Osteoblast (primary cell): ENCODE measurements around the gene FAM83G. TPM values are rescaled to one million over a fixed set of nuclear protein-coding genes. Genes with fewer than 3 reads are reported as not detected.
A peak's percentile ranks its signal among the peaks of the same experiment; 100 is the strongest.

ENCODE experiments used
- DNase-seq: peaks from one replicate; pipeline ENCODE4 v3.0.0; 2011; ENCODE audit warnings: low spot score, mixed read lengths; ENCODE audit not compliant: insufficient read length; ENCODE audit errors: missing footprints
- H2AFZ ChIP-seq: 2 replicates; pipeline ENCODE4 v1.6.0; 2011; ENCODE audit warnings: mild to moderate bottlenecking, low read length
- H3K27ac ChIP-seq: 2 replicates; pipeline ENCODE4 v1.5.1; 2011; ENCODE audit warnings: mild to moderate bottlenecking, low read depth, low read length, moderate library complexity
- H3K27me3 ChIP-seq: 2 replicates; pipeline ENCODE4 v1.6.0; 2012; ENCODE audit warnings: mild to moderate bottlenecking, control low read depth, inconsistent platforms, low read length, moderate library complexity; ENCODE audit not compliant: insufficient read depth
- H3K36me3 ChIP-seq: 2 replicates; pipeline ENCODE4 v1.5.1; 2011; ENCODE audit warnings: mild to moderate bottlenecking, low read length, control low read depth, moderate library complexity; ENCODE audit not compliant: insufficient read depth
- H3K4me1 ChIP-seq: 2 replicates; pipeline ENCODE4 v1.5.1; 2011; ENCODE audit warnings: mild to moderate bottlenecking, low read length, control low read depth, moderate library complexity; ENCODE audit not compliant: insufficient read depth
- H3K4me2 ChIP-seq: 2 replicates; pipeline ENCODE4 v1.6.0; 2011; ENCODE audit warnings: mild to moderate bottlenecking, low read length; ENCODE audit not compliant: insufficient read depth
- H3K4me3 ChIP-seq: fragments of 200-600 bp; sonication (generic); 3 replicates; pipeline ENCODE4 v1.5.1; 2012; ENCODE audit warnings: mild to moderate bottlenecking, low read length, inconsistent platforms; ENCODE audit not compliant: insufficient read depth
- H3K79me2 ChIP-seq: 2 replicates; pipeline ENCODE4 v1.6.0; 2012; ENCODE audit warnings: mild to moderate bottlenecking, low read length, control low read depth, inconsistent platforms; ENCODE audit not compliant: insufficient read depth
- H3K9me3 ChIP-seq: 2 replicates; pipeline ENCODE4 v1.5.1; 2011; ENCODE audit warnings: low read depth, low read length, control low read depth
- H4K20me1 ChIP-seq: 2 replicates; pipeline ENCODE4 v1.6.0; 2012; ENCODE audit warnings: mild to moderate bottlenecking, low read length, control low read depth; ENCODE audit not compliant: insufficient read depth
- total RNA-seq: library from RNA; depleted of rRNA; stranded (reverse); fragments of >200 nt; gene quantifications from 2 replicates; pipeline ENCODE4 v1.2.3, GENCODE V29; 2012
- TF ChIP-seq, protein P1 (sequence below): IDR thresholded peaks from 2 replicates; pipeline ENCODE4 v1.5.1; 2011; ENCODE audit warnings: mild to moderate bottlenecking, low read depth, low read length, moderate library complexity; ENCODE audit errors: extremely low read depth

Gene FAM83G
- total RNA-seq, 1 donor: 11.6 TPM

GRCh38 chr17:18980682-18981334 lies 23.8 kb downstream of the FAM83G start:
- Histone ChIP-seq H3K36me3 (peaks cover 27% of the 10 kb centered on the region), H2AFZ (no peak overlapping the region), H3K4me2 (peak overlapping the region; percentile 2), H3K27ac (peak overlapping the region; percentile 82), H3K4me1 (peaks cover 17% of the 10 kb centered on the region), H4K20me1 (no peaks in the 10 kb centered on the region), H3K79me2 (peaks cover 8% of the 10 kb centered on the region), H3K4me3 (no peak overlapping the region), H3K9me3 (no peaks in the 10 kb centered on the region), H3K27me3 (no peaks in the 10 kb centered on the region)
- peak; percentile 98 for DNase-seq
- TF ChIP-seq, protein P1, sequence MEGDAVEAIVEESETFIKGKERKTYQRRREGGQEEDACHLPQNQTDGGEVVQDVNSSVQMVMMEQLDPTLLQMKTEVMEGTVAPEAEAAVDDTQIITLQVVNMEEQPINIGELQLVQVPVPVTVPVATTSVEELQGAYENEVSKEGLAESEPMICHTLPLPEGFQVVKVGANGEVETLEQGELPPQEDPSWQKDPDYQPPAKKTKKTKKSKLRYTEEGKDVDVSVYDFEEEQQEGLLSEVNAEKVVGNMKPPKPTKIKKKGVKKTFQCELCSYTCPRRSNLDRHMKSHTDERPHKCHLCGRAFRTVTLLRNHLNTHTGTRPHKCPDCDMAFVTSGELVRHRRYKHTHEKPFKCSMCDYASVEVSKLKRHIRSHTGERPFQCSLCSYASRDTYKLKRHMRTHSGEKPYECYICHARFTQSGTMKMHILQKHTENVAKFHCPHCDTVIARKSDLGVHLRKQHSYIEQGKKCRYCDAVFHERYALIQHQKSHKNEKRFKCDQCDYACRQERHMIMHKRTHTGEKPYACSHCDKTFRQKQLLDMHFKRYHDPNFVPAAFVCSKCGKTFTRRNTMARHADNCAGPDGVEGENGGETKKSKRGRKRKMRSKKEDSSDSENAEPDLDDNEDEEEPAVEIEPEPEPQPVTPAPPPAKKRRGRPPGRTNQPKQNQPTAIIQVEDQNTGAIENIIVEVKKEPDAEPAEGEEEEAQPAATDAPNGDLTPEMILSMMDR: no peak

- no peak overlapping the region for H3K4me2 ChIP-seq
- peaks cover 21% of the 10 kb centered on the region for H3K36me3 ChIP-seq
- H3K79me2 ChIP-seq: peaks cover 10% of the 10 kb centered on the region
- no peak for DNase-seq
- no peaks in the 10 kb centered on the region for H3K27me3 ChIP-seq
- no peak overlapping the region for H2AFZ ChIP-seq
- TF ChIP-seq, protein P1: no peak
- H3K4me3 ChIP-seq: no peak overlapping the region
- H4K20me1 ChIP-seq: peaks cover 6% of the 10 kb centered on the region
- H3K9me3 ChIP-seq: no peaks in the 10 kb centered on the region
- peaks cover 22% of the 10 kb centered on the region for H3K4me1 ChIP-seq
- no peak overlapping the region for H3K27ac ChIP-seq
Measured at GRCh38 chr17:18978655-18979054, 25.9 kb downstream of the FAM83G start.

DNA sequence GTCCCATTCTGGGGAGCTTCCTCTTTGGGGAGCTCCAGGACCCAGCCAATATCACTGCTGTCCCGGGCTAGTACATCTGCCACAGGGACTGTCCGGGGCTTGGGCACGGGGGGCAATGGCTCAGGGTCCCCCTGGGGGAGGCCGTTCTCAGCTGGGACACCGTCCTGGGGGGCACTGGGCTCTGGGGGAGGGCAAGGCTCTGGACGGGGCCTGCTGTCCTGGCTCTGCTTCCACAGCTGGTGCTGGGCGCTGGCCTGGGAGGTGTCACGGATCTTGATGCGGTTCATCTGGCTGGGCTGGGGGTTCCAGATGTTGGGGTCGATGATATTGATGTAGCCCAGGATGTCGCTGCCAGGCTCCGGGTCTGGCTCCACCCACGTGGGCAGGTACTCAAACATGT lies 26.5 kb downstream of the FAM83G start:
- H3K27me3 ChIP-seq: no peaks in the 10 kb centered on the region
- peaks cover 10% of the 10 kb centered on the region for H3K79me2 ChIP-seq
- no peak overlapping the region for H2AFZ ChIP-seq
- peaks cover 22% of the 10 kb centered on the region for H3K4me1 ChIP-seq
- H3K9me3 ChIP-seq: no peaks in the 10 kb centered on the region
- no peak for DNase-seq
- H3K27ac ChIP-seq: no peak overlapping the region
- peaks cover 6% of the 10 kb centered on the region for H4K20me1 ChIP-seq
- peaks cover 22% of the 10 kb centered on the region for H3K36me3 ChIP-seq
- H3K4me2 ChIP-seq: no peak overlapping the region
- H3K4me3 ChIP-seq: no peak overlapping the region
- TF ChIP-seq, protein P1: no peak

- H3K4me2 ChIP-seq: no peak overlapping the region
- peaks cover 23% of the 10 kb centered on the region for H3K36me3 ChIP-seq
- peaks cover 22% of the 10 kb centered on the region for H3K4me1 ChIP-seq
- DNase-seq: no peak
- TF ChIP-seq, protein P1: no peak
- H3K79me2 ChIP-seq: peaks cover 6% of the 10 kb centered on the region
- H3K4me3 ChIP-seq: no peak overlapping the region
- no peaks in the 10 kb centered on the region for H3K9me3 ChIP-seq
- H3K27ac ChIP-seq: no peak overlapping the region
- no peak overlapping the region for H2AFZ ChIP-seq
- no peaks in the 10 kb centered on the region for H3K27me3 ChIP-seq
- H4K20me1 ChIP-seq: peaks cover 6% of the 10 kb centered on the region
Measured at GRCh38 chr17:18977646-18978045, 26.9 kb downstream of the FAM83G start.
